SK-N-SH (cell line): ENCODE measurements around the gene DIRAS2. TPM values are rescaled to one million over a fixed set of nuclear protein-coding genes. Genes with fewer than 3 reads are reported as not detected.

Experiments used
- CTCF ChIA-PET: fragments of 300-600, 350-600 bp; formaldehyde crosslinking; extraction: SDS; loops from one replicate; lab custom pipeline; 2021; lab: Yijun Ruan, JAX
- POLR2A ChIA-PET: fragments of 350-600 bp; sonication (Branson Sonifier 250); formaldehyde crosslinking; extraction: SDS; loops from one replicate; lab custom pipeline; 2020; ENCODE audit warnings: antibody characterized with exemption, inconsistent platforms; lab: Yijun Ruan, JAX
- DNase-seq: peaks from one replicate; pipeline ENCODE4 v3.0.0; 2012
- H2AFZ ChIP-seq: fragments of 200-600 bp; sonication (generic); 2 replicates; pipeline ENCODE4 v1.8.1; 2016; ENCODE audit warnings: antibody characterized with exemption, mild to moderate bottlenecking, low read depth
- H3F3A ChIP-seq: fragments of 200-600 bp; sonication (generic); replicated peaks from 2 replicates; pipeline ENCODE3; 2016; ENCODE audit warnings: antibody characterized with exemption, mild to moderate bottlenecking; ENCODE audit not compliant: insufficient read depth
- H3K27ac ChIP-seq, 2 experiments: fragments of 200-500 bp in 1 of 2; fragments of 200-600 bp in 1 of 2; sonication (Bioruptor generic) in 1 of 2; sonication (generic), shearing (Covaris generic) in 1 of 2; 2 replicates each; pipeline versions ENCODE4 v1.5.1 to v1.6.1; 2014 to 2016; ENCODE audit warnings: low read depth in 2 of 2, inconsistent platforms in 1 of 2, low read length in 1 of 2, mild to moderate bottlenecking in 1 of 2, mixed read lengths in 1 of 2
- H3K27me3 ChIP-seq: fragments of 200-600 bp; sonication (generic), shearing (Covaris generic); 2 replicates; pipeline ENCODE4 v1.6.1; 2016; ENCODE audit warnings: mixed run types; ENCODE audit not compliant: insufficient read depth
- H3K36me3 ChIP-seq, 2 experiments: fragments of 200-500 bp in 1 of 2; fragments of 200-600 bp in 1 of 2; sonication (Bioruptor generic) in 1 of 2; sonication (generic) in 1 of 2; replicated peaks in 1 of 2; 2 replicates each; pipeline versions ENCODE3 to v1.5.1; 2014 to 2016; ENCODE audit warnings: low read length in 1 of 2, mild to moderate bottlenecking in 1 of 2; ENCODE audit not compliant: insufficient read depth in 2 of 2, control insufficient read depth in 1 of 2
- H3K4me1 ChIP-seq, 2 experiments: fragments of 200-500 bp in 1 of 2; fragments of 200-600 bp in 1 of 2; sonication (Bioruptor generic) in 1 of 2; sonication (generic), shearing (Covaris generic) in 1 of 2; 2 replicates each; pipeline versions ENCODE4 v1.5.1 to v1.6.1; 2014 to 2016; ENCODE audit warnings: low read depth in 1 of 2, low read length in 1 of 2, mixed run types in 1 of 2; ENCODE audit not compliant: insufficient read depth in 2 of 2, control insufficient read depth in 1 of 2
- H3K4me2 ChIP-seq: fragments of 200-600 bp; sonication (generic), shearing (Covaris generic); 2 replicates; pipeline ENCODE4 v1.6.1; 2017; ENCODE audit warnings: mixed run types
- H3K4me3 ChIP-seq, 2 experiments: fragments of 200-500 bp in 1 of 2; fragments of 200-600 bp in 1 of 2; sonication (Bioruptor generic) in 1 of 2; sonication (generic), shearing (Covaris generic) in 1 of 2; 2 replicates each; pipeline versions ENCODE4 v1.5.1 to v1.8.1; 2014 to 2016; ENCODE audit warnings: low read depth in 2 of 2, inconsistent platforms in 1 of 2, low read length in 1 of 2, mild to moderate bottlenecking in 1 of 2, mixed read lengths in 1 of 2, moderate library complexity in 1 of 2
- H3K79me2 ChIP-seq: fragments of 200-600 bp; sonication (generic); 2 replicates; pipeline ENCODE4 v1.8.1; 2017; ENCODE audit warnings: mild to moderate bottlenecking; ENCODE audit not compliant: insufficient read depth
- H3K9ac ChIP-seq: fragments of 200-600 bp; sonication (generic); 2 replicates; pipeline ENCODE4 v1.6.1; 2017; ENCODE audit warnings: mixed run types
- H3K9me2 ChIP-seq: fragments of 200-600 bp; sonication (generic); 2 replicates; pipeline ENCODE4 v1.6.1; 2017; ENCODE audit warnings: mixed run types
- H3K9me3 ChIP-seq: fragments of 200-600 bp; sonication (generic); 2 replicates; pipeline ENCODE4 v1.6.1; 2017; ENCODE audit warnings: mixed run types, mild to moderate bottlenecking, moderate library complexity
- H4K20me1 ChIP-seq: fragments of 200-600 bp; sonication (generic); 2 replicates; pipeline ENCODE4 v1.6.1; 2017; ENCODE audit warnings: mild to moderate bottlenecking, mixed run types; ENCODE audit not compliant: insufficient read depth
- FOXJ3 ChIP-seq: sonication (generic); formaldehyde crosslinking; IDR thresholded peaks from 2 replicates; pipeline ENCODE4 v1.5.1; 2020; ENCODE audit warnings: mild to moderate bottlenecking, missing genetic modification reagents
- MAX ChIP-seq: IDR thresholded peaks from 2 replicates; pipeline ENCODE4 v1.4.0; 2012; ENCODE audit warnings: low read depth
- MEF2A ChIP-seq: IDR thresholded peaks from 2 replicates; pipeline ENCODE4 v1.4.0; 2012; ENCODE audit warnings: low read depth, borderline replicate concordance
- NFIC ChIP-seq: IDR thresholded peaks from 2 replicates; pipeline ENCODE4 v1.4.0; 2012; ENCODE audit warnings: borderline replicate concordance
- NRF1 ChIP-seq: IDR thresholded peaks from 2 replicates; pipeline ENCODE4 v1.6.1; 2012; ENCODE audit warnings: low read depth, mild to moderate bottlenecking, low read length
- PBX3 ChIP-seq: IDR thresholded peaks from 2 replicates; pipeline ENCODE4; 2012
- POLR2AphosphoS5 ChIP-seq: IDR thresholded peaks from 2 replicates; pipeline ENCODE4 v1.6.1; 2012; ENCODE audit warnings: low read depth, low read length
- RCOR1 ChIP-seq: fragments of 150-350 bp; IDR thresholded peaks from 2 replicates; pipeline ENCODE4 v1.6.1; 2017; ENCODE audit warnings: antibody characterized with exemption, low read length
- REST ChIP-seq: IDR thresholded peaks from 2 replicates; pipeline ENCODE4 v1.6.1; 2012; ENCODE audit warnings: mild to moderate bottlenecking, low read depth, low read length, moderate library complexity
- RXRA ChIP-seq: IDR thresholded peaks from 2 replicates; pipeline ENCODE4 v1.4.0; 2012; ENCODE audit warnings: low read depth, mild to moderate bottlenecking, borderline replicate concordance
- SIN3A ChIP-seq: IDR thresholded peaks from 2 replicates; pipeline ENCODE4 v1.6.1; 2012; ENCODE audit warnings: low read depth, mild to moderate bottlenecking, low read length, moderate library complexity, borderline replicate concordance
- SMC3 ChIP-seq: IDR thresholded peaks from 2 replicates; pipeline ENCODE4 v1.6.1; 2012; ENCODE audit warnings: low read depth, low read length, improper control_type of control experiment
- TAF1 ChIP-seq: IDR thresholded peaks from 2 replicates; pipeline ENCODE4 v1.6.1; 2012; ENCODE audit warnings: low read depth, mild to moderate bottlenecking, low read length, moderate library complexity, borderline replicate concordance
- USF2 ChIP-seq: fragments of 150-350 bp; IDR thresholded peaks from 2 replicates; pipeline ENCODE4 v1.6.1; 2017; ENCODE audit warnings: antibody characterized with exemption, low read length, low read depth, borderline replicate concordance
- ZBTB33 ChIP-seq: IDR thresholded peaks from 2 replicates; pipeline ENCODE4 v1.4.0; 2012; ENCODE audit warnings: low read depth, borderline replicate concordance
- WGBS: methylation state at CpG from one replicate; pipeline ENCODE4 v1.1.6; 2017; ENCODE audit warnings: low lambda C conversion rate; 5-methylcytosine and 5-hydroxymethylcytosine counted together
- polyA plus RNA-seq, 3 experiments: library from polyadenylated mRNA; depleted of rRNA; stranded (reverse); fragments of >200 nt; gene quantifications; 2 replicates each; pipeline ENCODE4 v1.2.3, GENCODE V29; 2012

DIRAS2 gene
- polyA plus RNA-seq, 1 of the 3 experiments (the other 2 are of a cell fraction): not detected

- Histone ChIP-seq H3K79me2 (no peaks in the 10 kb centered on the region), H4K20me1 (no peaks in the 10 kb centered on the region), H2AFZ (no peak overlapping the region), H3K4me1 (peaks cover 0 to 9% of the 10 kb centered on the region in 2 experiments; a peak in 2 of 4 replicates), H3K9ac (no peak overlapping the region), H3F3A (no peaks in the 10 kb centered on the region), H3K36me3 (no peaks in the 10 kb centered on the region), H3K4me2 (no peak overlapping the region), H3K27me3 (no peaks in the 10 kb centered on the region), H3K9me2 (no peaks in the 10 kb centered on the region), H3K9me3 (no peaks in the 10 kb centered on the region), H3K4me3 (no peak overlapping the region), H3K27ac (peak overlapping the region in 1 of 2 experiments; percentile 53; a peak in 1 of 4 replicates)
- DNase-seq: no peak
- WGBS: 15% methylated on average over 2 of the region's 2 CpGs
- TF ChIP-seq TAF1: no peak
- ChIA-PET CTCF (interaction anchor here (1.0 kb wide), 1 partner anchor 31 kb away, joined by 3 read pairs; no protein-coding TSS in a partner anchor), POLR2A (no interaction called here)
These were observed 62.0 kb downstream of the DIRAS2 start for GRCh38 chr9:90580576-90580975.

GRCh38 chr9:90579181-90579580 is 63.4 kb downstream of the DIRAS2 start:
- no peaks in the 10 kb centered on the region for H3K36me3 ChIP-seq
- no peaks in the 10 kb centered on the region for H3K9me2 ChIP-seq
- H2AFZ ChIP-seq: no peak overlapping the region
- 17% methylated on average over 2 of the region's 2 CpGs for WGBS
- H3K4me2 ChIP-seq: no peak overlapping the region
- DNase-seq: no peak
- H3K27me3 ChIP-seq: no peaks in the 10 kb centered on the region
- peaks cover 0 to 9% of the 10 kb centered on the region in 2 experiments; a peak in 2 of 4 replicates for H3K4me1 ChIP-seq
- H3K27ac ChIP-seq: peak overlapping the region in 1 of 2 experiments; percentile 25; a peak in 1 of 4 replicates
- TF ChIP-seq USF2 (no peak), RCOR1 (no peak), SMC3 (no peak), NFIC (no peak), MEF2A (no peak), MAX (no peak), ZBTB33 (no peak), REST (no peak), POLR2AphosphoS5 (no peak), NRF1 (no peak), PBX3 (no peak), TAF1 (no peak), RXRA (no peak), SIN3A (no peak), FOXJ3 (CRISPR knock-in tag) (no peak)
- H3K9me3 ChIP-seq: no peaks in the 10 kb centered on the region
- no peaks in the 10 kb centered on the region for H4K20me1 ChIP-seq
- no peaks in the 10 kb centered on the region for H3K79me2 ChIP-seq
- POLR2A ChIA-PET: no interaction called here
- CTCF ChIA-PET: no interaction called here
- H3K9ac ChIP-seq: no peak overlapping the region
- H3K4me3 ChIP-seq: no peak overlapping the region
- no peaks in the 10 kb centered on the region for H3F3A ChIP-seq
